Esophagus muscularis mucosa (tissue), 4 donors: Measurements from ENCODE around the gene MRFAP1L1. TPM values are rescaled to one million over a fixed set of nuclear protein-coding genes. Genes with fewer than 3 reads are reported as not detected.

Experiments
- DNase-seq: peaks from one replicate; pipeline ENCODE4 v3.0.0-alpha.2; 2017; ENCODE audit errors: extremely low spot score
- H3K27ac ChIP-seq, 4 donors: fragments of 200-600 bp; sonication (generic); replicated peaks in 1 of 4; 1 replicate in 3 of 4; 2 replicates in 1 of 4; pipeline ENCODE4 v1.5.1; 2016 to 2019; ENCODE audit warnings: mild to moderate bottlenecking in 1 of 4
- H3K27me3 ChIP-seq, 4 donors: fragments of 200-600 bp; sonication (generic); one replicate each; pipeline versions ENCODE4 v1.5.1 to v1.6.0; 2016 to 2019
- H3K36me3 ChIP-seq, 4 donors: fragments of 200-600 bp; sonication (generic); one replicate each; pipeline ENCODE4 v1.5.1; 2016 to 2019
- H3K4me1 ChIP-seq, 4 donors: fragments of 200-600 bp; sonication (generic); one replicate each; pipeline ENCODE4 v1.5.1; 2016 to 2019
- H3K4me3 ChIP-seq, 4 donors: fragments of 200-600 bp; sonication (generic); 1 replicate in 2 of 4; 2 replicates in 2 of 4; pipeline ENCODE4 v1.5.1; 2016 to 2019; ENCODE audit warnings: mild to moderate bottlenecking in 4 of 4, moderate library complexity in 1 of 4
- H3K9me3 ChIP-seq, 4 donors: fragments of 200-600 bp; sonication (generic); 1 replicate in 3 of 4; 2 replicates in 1 of 4; pipeline ENCODE4 v1.5.1; 2016 to 2019
- CTCF ChIP-seq, 3 experiments: fragments of 200-600 bp in 2 of 3; fragments of 450-650 bp in 1 of 3; sonication (generic) in 2 of 3; IDR thresholded peaks; one replicate each; pipeline ENCODE4 v1.5.1; 2017 to 2019; ENCODE audit warnings: antibody characterized with exemption in 3 of 3, mild to moderate bottlenecking in 2 of 3, moderate library complexity in 1 of 3
- EP300 ChIP-seq: sonication (generic); formaldehyde crosslinking; IDR thresholded peaks from one replicate; pipeline ENCODE4 v1.6.1; 2017; ENCODE audit warnings: antibody characterized with exemption
- POLR2A ChIP-seq: fragments of 450-650 bp; IDR thresholded peaks from one replicate; pipeline ENCODE4 v1.6.1; 2017; ENCODE audit warnings: antibody characterized with exemption, moderate library complexity, mild to moderate bottlenecking, low read depth
- POLR2AphosphoS5 ChIP-seq, 2 donors: sonication (generic); formaldehyde crosslinking; IDR thresholded peaks; one replicate each; pipeline ENCODE4 v1.6.1; 2017; ENCODE audit warnings: antibody characterized with exemption in 2 of 2
- WGBS: methylation state at CpG from one replicate; pipeline ENCODE4 v1.1.5; 2018; 5-methylcytosine and 5-hydroxymethylcytosine counted together
- intact Hi-C: fragments of 100-400 bp; cut with DNase I; formaldehyde crosslinking; loops from one replicate; pipeline ENCODE4 v1.15.1; 2023
- total RNA-seq, 4 donors: library from RNA; depleted of rRNA; stranded (reverse); fragments of >200 nt; gene quantifications; one replicate each; pipeline versions ENCODE4 v1.1.0 to v1.2.1, GENCODE V29; 2016

The MRFAP1L1 gene
- total RNA-seq, 4 donors from 2014 or later: 55.2 to 60.0 (median 57.0) TPM

- intact Hi-C loops: no loop called here
- WGBS: 89% methylated on average over 6 of the region's 6 CpGs
Observed at GRCh38 chr4:6731780-6732179, 22.1 kb upstream of the MRFAP1L1 start.

GRCh38 chr4:6731318-6731675, 21.6 kb upstream of the MRFAP1L1 start:
- Histone ChIP-seq H3K4me3 (no peak overlapping the region), H3K9me3 (no peaks in the 10 kb centered on the region), H3K27me3 (no peaks in the 10 kb centered on the region), H3K36me3 (no peaks in the 10 kb centered on the region), H3K27ac (no peak overlapping the region), H3K4me1 (peaks cover 9 to 23% (median 22%) of the 10 kb centered on the region in 4 donors)
- TF ChIP-seq POLR2AphosphoS5 (IDR thresholded peaks at IDR 0.05) (no peak), CTCF (IDR thresholded peaks at IDR 0.05) (no peak), POLR2A (no peak), EP300 (no peak)
- 98% methylated on average over 3 of the region's 8 CpGs for WGBS
- intact Hi-C loops: no loop called here
- no peak for DNase-seq

More at GRCh38 chr4:6731780-6732179, 22.1 kb upstream of the MRFAP1L1 start:
- H3K4me1 ChIP-seq: peaks cover 9 to 20% (median 18%) of the 10 kb centered on the region in 4 donors
- no peak for TF ChIP-seq EP300
- no peak for TF ChIP-seq POLR2A
- no peak for TF ChIP-seq POLR2AphosphoS5 (IDR thresholded peaks at IDR 0.05)
- no peak for TF ChIP-seq CTCF (IDR thresholded peaks at IDR 0.05)
- H3K27ac ChIP-seq: peak overlapping the region in 1 of 4 donors; percentile 55
- H3K27me3 ChIP-seq: no peaks in the 10 kb centered on the region
- DNase-seq: no peak
- no peaks in the 10 kb centered on the region for H3K9me3 ChIP-seq
- H3K36me3 ChIP-seq: no peaks in the 10 kb centered on the region
- no peak overlapping the region for H3K4me3 ChIP-seq

GRCh38 chr4:6730603-6731317, 21.1 kb upstream of the MRFAP1L1 start:
- WGBS: 68% methylated on average over 11 of the region's 20 CpGs
- peak overlapping the region in 2 of 4 donors; percentile 23 to 30 for H3K27ac ChIP-seq
- DNase-seq: no peak
- no peaks in the 10 kb centered on the region for H3K27me3 ChIP-seq
- peaks cover 9 to 23% (median 22%) of the 10 kb centered on the region in 4 donors for H3K4me1 ChIP-seq
- H3K36me3 ChIP-seq: no peaks in the 10 kb centered on the region
- no peak overlapping the region for H3K4me3 ChIP-seq
- intact Hi-C loops: no loop called here
- no peaks in the 10 kb centered on the region for H3K9me3 ChIP-seq
- TF ChIP-seq POLR2A: no peak
- TF ChIP-seq CTCF (IDR thresholded peaks at IDR 0.05): no peak
- no peak for TF ChIP-seq POLR2AphosphoS5 (IDR thresholded peaks at IDR 0.05)
- TF ChIP-seq EP300: no peak

- Histone ChIP-seq H3K4me1 (peaks cover 9 to 23% (median 22%) of the 10 kb centered on the region in 4 donors), H3K4me3 (no peak overlapping the region), H3K36me3 (no peaks in the 10 kb centered on the region), H3K9me3 (no peaks in the 10 kb centered on the region), H3K27me3 (no peaks in the 10 kb centered on the region), H3K27ac (no peak overlapping the region)
- 86% methylated on average over 14 of the region's 15 CpGs for WGBS
- TF ChIP-seq POLR2AphosphoS5 (IDR thresholded peaks at IDR 0.05): no peak
- TF ChIP-seq EP300: no peak
- no peak for TF ChIP-seq POLR2A
- no peak for TF ChIP-seq CTCF (IDR thresholded peaks at IDR 0.05)
- DNase-seq: no peak
- intact Hi-C loops: no loop called here
Observed at GRCh38 chr4:6728320-6729029, 18.8 kb upstream of the MRFAP1L1 start.
